ENCODE results near the gene CAPN9.

CAPN9 gene

DNA sequence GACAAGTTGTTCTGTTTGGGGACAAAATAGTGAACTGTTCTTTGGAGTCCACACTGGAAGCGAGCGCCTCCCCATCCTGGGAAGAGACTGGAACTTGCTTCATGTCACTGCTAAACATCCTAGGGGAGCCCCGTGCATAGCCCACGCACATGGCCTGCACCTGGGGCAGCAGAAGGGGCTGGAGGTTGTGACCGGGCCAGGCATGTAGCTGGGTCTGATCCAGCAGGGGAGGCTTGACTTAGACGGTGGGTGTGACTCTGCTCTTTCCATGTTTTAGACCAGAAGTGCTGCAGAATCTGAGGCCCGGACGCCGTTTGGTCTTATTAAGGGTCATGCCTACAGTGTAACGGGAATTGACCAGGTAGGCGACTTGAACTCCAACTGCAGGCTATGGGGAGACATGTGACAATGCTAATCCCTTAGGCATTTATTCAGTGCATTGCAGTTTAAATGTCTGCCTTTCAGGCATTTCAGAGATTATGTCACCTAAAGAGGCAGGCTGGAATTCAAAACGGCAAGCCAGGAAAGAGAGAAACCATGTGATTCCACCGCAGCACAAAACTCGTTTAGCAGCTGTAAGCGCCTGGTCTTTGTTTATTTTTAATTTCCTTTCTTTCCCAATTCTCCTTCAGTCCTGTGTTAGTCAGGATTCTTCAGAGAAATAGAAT, 21.8 kb downstream of the CAPN9 start:
- DNase-seq (ENCODE audit: low read depth in 2 of 2, low spot score in 1 of 2), result no peak

DNA sequence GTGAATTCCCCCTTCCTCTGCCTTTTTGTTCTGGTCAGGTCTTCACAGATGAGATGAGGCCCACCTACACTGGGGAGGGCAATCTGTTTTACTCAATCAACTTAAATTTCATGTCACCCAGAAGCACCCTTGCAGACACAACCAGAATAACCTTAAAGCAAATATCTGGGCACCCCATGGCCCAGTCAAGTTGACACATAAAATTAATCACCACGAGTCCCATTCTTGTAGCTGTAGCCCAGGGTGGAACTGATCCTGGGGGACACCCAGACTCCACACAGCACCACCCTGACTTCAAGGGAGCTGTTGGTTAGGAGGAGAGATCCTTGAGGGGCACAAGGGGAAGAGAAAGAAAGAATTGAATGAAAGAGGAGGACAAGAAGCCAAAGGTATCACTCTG, 23.1 kb downstream of the CAPN9 start:
- no peak for DNase-seq (ENCODE audit: low read depth in 2 of 2, low spot score in 1 of 2)

DNA sequence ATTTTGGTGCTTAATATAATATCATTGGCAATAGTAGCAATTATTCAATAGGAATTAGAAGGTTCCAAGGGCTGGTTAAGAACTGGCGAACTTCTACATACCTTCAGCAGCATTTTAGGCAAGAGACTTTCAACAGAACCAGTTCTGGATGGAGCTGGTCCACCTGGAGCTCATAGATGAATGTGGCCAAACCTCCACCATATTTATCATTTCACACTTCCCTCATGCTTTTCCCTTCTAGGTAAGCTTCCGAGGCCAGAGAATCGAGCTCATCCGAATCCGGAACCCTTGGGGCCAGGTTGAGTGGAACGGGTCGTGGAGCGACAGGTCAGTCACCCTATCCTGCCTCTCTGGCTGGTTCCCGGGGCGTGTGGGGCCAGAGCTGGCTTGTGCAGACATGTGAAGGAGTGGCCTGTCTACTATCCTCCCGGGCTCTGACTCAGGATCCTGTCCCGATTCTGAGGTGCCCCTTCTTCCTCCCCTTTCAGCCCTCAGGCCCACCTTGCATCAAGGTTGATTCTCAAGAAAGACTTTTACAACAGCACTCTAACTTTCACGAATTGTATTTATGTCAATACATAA, 24.7 kb downstream of the CAPN9 start:
- no peak for DNase-seq (ENCODE audit: low read depth in 2 of 2, low spot score in 1 of 2)

DNA sequence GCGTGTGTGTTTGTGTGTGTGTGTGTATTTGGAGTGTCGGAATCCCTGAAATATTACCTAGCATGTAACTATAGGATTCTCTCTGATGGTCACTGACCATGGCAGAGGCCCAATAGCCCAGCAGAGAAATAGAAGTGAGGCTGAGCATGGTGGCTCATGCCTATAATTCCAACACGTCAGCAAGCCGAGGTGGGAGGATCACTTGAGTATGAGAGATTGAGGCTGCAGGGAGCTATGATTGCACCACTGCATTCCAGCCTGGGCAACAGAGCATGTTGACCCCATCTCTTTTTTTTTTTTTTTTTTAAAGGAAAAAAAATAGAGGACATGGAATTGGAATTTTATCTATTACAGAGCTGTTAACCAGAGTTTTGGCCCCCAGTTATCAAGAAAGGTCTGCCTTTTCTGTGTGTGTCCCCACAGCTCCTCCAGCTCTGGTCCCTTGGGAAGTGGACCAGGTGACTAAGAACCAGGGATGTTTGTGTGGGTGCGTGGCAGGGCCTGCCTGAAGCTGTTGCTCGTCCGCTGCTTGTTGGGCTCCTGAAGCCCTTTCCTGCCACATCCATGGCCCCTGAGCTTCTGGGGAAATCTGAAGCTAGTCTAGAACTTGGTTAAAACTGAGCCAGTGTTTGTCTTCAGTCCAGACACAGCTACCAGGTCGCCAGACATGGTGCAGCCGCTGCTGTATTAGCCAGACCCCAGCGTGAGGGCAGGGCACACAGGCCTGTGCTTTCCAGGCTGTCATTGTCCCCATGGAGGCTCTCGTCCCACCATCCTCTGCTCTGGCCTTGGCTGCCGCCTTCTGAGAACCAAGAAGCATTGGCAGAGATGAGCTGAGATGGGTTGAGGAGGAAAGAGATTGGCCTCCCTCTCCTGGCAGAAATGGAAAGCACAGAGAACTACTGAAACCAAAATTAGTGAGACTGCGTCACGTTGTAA, 25.5 kb downstream of the CAPN9 start:
- no peak for DNase-seq (ENCODE audit: low read depth in 2 of 2, low spot score in 1 of 2)

DNA sequence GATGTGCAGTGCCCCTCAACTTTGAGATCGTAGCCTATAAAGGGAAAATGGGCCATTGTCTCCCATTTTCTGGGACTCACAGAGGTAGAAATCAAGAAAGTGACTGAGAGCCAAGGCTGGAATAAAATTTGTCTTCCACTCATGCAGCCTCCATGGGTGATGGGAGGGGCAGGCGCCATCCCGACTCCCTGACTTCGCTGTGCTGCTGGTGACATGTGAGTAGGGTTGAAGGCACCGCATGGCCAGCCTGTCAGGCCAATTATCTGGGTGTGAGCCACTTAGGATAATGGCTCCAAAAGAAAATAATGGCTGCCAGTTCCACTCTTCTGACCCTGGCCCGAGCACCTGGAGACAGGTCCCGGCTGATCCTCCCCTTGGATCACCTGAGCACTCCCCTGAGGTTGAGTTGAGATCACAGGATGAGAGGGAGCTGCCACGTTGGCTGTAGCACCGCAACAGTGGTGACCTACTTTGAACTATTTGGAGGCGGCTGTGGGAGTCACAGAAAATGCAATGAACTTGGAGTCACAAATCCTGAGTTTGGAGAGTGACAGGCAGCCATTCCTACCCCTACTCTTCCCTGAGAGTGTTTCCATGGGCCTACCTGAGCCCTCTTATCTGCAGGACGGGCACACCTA, 26.3 kb downstream of the CAPN9 start:
- DNase-seq (ENCODE audit: low read depth in 2 of 2, low spot score in 1 of 2), result no peak

DNA sequence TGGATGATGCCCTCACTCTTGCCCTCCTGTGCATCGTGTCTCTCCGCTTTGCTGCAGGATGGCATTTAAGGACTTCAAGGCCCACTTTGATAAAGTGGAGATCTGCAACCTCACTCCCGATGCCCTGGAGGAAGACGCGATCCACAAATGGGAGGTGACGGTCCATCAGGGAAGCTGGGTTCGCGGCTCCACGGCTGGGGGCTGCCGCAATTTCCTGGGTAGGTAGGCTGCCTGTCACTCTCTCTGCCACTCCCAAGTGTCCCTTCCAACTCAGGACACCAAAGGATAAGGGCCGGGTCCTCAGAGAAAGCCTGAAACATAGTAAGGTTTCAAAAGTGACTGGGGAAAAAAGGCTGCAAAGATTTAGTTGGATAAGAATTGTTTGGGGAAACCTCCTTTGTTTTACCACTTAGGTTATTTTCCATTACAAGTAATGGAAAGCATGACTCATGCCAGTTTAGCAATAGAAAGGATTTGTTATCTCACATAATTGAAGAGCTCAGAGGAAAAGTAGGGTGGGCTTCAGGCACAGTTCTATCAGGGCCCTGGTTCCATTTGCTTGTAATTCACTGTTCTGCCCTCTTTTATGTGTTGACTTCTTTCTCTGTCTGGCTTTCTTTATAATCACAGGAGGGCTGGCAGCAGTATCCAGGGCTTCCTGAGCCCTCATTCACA, 31.9 kb downstream of the CAPN9 start:
- no peak for DNase-seq (ENCODE audit: low read depth in 2 of 2, low spot score in 1 of 2)

DNA sequence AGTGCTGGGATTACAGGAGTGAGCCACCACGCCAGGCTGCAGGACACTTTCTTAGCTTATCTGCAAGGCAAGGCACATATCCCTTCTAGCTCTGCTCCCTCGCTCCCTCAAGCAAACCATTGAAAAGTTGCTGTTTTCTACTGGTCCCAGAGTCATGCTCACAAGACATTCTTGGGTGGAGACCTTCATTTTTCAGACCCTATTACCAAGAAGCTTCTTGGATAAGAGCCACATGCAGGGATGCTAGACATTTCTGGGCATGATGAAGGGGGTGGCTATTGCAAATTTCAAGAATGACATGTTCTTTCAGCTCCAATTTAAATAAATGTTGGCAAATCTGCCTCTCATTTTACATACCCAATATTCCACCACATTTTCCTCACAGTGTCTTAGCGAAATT, 33.9 kb downstream of the CAPN9 start:
- no peak for DNase-seq (ENCODE audit: low read depth in 2 of 2, low spot score in 1 of 2)

DNA sequence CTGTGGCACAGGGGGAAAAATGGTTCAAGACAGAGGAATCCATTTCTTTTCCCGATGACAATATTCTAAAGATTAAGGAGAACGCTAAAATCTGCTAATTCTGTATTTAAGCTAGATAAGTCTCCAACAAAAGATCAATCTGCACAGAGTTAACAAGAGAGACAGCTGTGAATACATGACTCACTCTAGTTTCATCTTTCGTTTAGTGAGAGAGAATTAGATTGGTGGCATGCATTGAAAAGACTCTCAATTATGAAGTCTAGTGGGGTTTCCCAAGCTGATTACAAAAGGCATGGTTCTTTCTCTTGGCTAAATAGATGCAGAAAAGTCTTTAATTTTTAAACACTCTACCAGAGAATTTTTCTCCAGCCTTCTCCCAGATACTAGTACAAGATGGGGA, 34.4 kb downstream of the CAPN9 start:
- DNase-seq (ENCODE audit: low read depth in 2 of 2, low spot score in 1 of 2), result no peak

DNA sequence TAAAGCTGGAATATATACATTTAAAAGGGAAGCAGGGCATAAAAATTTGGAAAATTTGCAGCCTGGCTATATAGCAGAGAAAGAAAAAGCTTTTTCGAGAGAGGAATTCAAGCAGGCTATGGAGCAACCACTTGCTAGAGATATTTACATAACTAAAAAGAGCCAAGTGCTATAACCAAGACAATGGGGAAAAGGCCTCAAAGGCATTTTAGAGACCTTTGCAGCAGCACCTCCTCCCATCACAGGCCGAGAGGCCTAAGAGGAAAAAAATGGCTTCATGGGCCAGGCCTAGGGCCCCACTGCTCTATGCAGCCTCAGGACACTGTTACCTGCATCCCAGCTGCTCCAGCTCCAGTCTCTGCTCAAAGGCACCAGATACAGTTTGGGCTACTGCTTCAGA, 37.0 kb downstream of the CAPN9 start:
- DNase-seq (ENCODE audit: low read depth in 2 of 2, low spot score in 1 of 2), result no peak

DNA sequence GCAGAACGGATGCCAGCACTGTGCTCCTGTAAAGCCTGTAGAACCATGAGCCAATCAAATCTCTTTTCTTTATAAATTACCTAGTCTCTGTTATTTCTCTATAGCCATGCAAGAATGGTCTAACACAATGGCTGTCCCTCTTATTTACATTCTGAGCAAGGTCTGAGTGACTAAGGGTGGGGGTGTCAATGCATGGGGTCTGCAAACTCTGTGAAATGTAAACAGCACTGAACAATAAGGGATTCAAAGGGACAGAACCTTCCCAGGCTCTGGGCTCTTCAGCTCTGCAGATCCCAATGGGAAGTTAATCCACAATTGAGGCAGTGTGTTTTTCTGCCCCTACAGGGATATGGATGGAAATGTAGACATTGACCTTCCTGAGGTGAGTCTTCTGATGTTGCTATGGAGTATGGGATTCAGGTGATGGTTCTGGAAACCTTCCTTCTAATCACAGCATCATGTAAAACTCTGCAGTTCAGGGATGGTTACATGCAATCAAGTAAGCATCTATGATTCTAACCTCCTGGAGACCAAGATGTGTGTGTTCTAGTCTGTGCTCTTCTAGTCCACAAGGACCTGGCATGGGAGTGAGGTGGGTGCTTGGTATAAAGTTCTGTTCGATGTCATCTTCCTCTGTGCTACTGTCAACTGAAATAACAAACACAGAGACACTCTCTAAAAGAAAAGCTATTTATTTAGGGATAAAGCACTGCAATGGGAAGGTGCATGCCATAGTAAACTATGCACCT, 38.6 kb downstream of the CAPN9 start:
- no peak for DNase-seq (ENCODE audit: low read depth in 2 of 2, low spot score in 1 of 2)

DNA sequence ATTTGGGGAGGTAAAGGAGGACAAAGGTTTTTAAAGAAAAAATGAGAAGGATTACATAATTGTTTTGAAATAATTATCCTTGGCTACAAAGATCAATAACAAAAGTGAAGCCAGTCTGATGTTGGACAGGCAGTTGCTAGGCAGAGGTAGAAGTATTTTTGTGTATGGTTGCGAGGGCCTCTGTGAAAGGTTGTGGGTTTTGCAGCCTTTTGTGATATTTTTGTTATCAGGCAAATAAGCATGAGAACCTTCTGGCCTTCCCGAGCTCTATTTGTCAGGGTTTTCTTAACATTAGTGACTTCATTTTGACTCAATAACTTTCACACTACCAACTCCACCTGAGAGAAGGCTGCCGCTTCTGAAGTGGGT, 39.2 kb downstream of the CAPN9 start:
- DNase-seq (ENCODE audit: low read depth in 2 of 2, low spot score in 1 of 2), result no peak

DNA sequence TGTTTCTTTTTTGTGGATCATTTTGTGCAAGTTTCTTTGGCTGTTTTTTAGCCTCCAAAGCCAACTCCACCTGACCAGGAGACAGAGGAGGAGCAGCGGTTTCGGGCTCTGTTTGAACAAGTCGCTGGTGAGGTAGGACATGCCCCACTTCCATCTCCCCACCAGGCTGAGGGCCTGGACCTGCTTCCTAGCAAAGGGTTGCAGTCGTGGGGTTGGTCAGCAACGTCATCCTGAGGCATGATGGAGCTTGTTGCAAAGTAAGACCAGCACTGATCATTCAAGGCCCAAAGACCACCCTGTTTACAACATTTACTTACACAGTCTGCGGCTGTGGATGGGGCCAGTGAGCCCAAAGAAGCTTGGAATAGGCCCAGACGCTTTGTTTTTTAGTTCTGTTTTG, 40.3 kb downstream of the CAPN9 start:
- no peak for DNase-seq (ENCODE audit: low read depth in 2 of 2, low spot score in 1 of 2)

DNA sequence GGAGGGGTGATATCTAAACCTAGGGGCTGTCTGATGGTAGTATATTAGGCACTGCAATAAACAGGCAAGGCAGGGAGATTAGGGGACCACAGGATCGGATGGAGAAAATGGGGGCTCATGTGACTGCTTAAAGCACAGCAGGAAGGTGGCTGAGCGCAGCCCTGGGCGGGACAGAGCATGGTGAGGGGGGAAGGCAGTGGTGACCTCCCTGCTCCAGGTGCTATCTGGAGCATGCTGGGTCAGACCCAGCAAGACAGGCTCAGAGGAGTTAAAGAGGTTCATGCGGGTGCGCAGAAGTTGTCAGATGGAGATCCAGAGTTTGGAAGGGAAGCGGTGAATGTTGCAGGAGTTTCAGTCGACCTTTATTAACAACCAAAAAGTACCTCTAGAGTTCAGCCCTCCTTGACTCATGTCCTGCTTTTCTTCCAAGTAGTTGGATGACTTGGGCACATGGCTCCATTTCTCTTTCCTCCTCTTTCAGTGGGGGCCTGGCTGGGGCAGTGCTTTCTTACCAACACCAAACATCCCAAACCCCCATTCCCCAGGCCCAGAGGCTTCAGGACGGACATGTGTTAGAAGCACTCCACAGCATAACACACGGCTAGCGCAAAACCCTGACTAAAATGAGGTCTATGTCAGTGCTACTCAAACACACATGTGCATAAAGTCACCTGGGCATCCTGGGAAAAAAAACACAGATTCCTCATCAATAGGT, 41.5 kb downstream of the CAPN9 start:
- no peak for DNase-seq (ENCODE audit: low read depth in 2 of 2, low spot score in 1 of 2)

DNA sequence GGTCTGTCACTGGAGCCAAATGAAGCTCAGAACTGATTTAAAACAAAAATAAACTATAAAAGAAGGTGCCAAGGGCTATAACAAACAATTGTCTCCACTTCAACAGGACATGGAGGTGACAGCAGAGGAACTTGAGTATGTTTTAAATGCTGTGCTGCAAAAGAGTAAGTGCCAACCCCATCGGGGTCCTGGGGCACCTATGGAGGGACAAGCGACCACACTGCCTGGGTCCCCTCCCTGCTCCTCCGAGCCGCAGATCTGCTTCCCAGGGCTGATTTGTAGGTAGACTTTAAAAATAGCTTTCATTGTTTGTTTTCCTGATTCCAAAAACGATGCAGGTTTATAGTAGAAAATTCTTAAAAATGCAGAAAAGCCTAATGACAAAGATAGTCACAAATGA, 42.8 kb downstream of the CAPN9 start:
- DNase-seq (ENCODE audit: low read depth in 2 of 2, low spot score in 1 of 2), result no peak

DNA sequence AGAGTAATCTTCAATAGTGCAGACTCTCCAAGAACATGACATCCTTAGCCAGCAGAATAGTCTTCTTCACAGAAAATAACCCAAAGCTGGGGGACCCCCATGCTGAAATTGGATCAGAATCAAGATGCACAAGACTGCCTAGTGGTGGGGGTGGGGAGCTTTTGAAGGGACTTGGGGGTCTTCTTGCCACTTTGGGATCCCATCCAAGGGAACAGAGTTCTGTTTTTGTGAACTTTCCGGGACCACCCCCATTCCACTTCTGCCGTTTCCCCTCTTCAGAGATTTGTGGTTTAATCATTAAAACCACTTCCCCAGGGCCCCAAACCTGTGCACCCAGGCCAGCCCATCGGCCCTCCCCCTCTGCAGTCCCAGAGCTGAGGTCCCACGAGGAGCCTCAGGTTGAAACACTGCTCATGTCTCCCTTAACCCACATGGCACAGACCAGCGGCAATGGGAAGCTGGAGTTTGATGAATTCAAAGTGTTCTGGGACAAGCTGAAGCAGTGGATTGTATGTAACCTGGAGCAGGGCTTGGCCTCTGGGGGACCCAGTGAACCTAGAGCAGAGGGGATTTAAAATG, 44.9 kb downstream of the CAPN9 start:
- DNase-seq (ENCODE audit: low read depth in 2 of 2, low spot score in 1 of 2), result no peak

DNA sequence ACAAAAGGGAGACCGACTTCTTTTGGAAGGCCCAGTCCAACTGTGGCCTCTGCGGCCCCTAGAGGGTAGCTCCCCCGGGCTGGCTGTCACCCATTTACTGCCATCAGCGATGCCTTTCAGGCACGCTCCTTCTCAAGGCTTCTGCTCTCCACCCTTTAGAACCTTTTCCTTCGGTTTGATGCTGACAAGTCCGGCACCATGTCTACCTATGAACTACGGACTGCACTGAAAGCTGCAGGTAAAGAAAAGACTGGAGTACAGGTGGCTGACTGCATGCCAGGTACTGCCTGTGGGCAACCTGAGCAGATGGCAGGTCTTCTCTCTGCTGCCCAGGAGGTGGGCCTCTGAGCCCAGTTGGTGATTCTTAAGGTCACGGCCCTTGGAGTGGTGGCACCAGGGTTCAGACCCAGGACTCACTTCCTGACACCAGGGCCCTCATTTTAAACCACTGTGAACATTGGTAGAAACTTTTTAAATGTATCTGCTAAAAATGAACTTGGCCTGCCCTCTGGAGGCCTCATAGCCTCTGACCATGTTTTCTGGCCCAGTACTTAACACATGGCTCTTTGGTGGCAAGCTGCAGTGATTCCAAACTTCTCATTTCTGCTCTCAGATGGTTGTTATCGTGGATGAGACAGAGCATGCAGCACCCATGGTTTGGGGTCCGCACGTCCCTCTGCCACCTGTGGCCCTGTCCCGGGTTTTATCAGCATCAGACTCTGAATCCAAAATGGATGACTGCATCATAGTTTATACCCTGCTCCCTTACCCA, 45.7 kb downstream of the CAPN9 start:
- no peak for DNase-seq (ENCODE audit: low read depth in 2 of 2, low spot score in 1 of 2)

DNA sequence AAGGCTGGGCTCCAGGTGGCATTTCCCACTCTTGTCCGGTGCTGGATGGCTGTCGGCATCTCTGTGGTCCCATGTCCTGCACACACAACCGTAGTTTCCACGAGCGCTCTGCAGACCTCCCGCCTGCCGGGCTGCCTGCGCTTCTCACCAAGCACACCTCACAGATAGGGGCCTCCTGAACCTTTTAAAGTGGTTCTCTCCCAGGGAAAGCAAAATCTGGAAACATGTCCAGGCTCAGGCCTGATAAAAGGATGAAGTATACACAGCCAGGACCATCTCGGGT, 46.2 kb downstream of the CAPN9 start:
- DNase-seq (ENCODE audit: low read depth in 2 of 2, low spot score in 1 of 2), result no peak

DNA sequence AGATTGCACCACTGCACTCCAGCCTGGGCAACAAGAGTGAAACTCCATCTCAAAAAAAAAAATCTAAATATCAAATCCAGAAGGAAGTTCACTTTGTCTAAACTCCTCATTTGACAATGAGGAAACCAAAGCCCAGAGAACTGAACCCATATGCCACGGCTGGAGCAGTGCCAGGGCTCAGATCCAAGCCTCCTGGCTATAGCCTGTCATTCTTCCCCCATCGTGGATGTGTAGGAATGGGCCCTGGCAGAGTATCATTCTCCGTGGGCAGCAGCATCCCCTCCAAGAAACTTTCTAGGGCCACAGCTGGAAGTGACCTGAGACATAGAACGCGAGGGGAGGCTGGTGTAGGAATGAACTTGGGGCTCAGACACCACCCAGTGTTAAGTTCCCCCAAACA, 47.2 kb downstream of the CAPN9 start:
- no peak for DNase-seq (ENCODE audit: low read depth in 2 of 2, low spot score in 1 of 2)
